ENCODE results near the gene CACNA1F. TPM values are rescaled to one million over a fixed set of nuclear protein-coding genes. Genes with fewer than 3 reads are reported as not detected.

Gene CACNA1F
- total and polyA plus RNA-seq, 9 of the 15 experiments (the other 6 are each of a cell fraction or from before 2014, with no cell fraction given) = under 0.01 to 0.41 (median 0.03) TPM; not detected in 3

- no peak for TF ChIP-seq NR4A1 (CRISPR knock-in tag; IDR thresholded peaks at IDR 0.05)
- 0 out of 2 replicates have a peak, but pooled peaks have one; percentile 25 for TF ChIP-seq NR4A1 (tag; IDR thresholded peaks at IDR 0.05)
- TF ChIP-seq BCL6 (CRISPR knock-in tag; IDR thresholded peaks at IDR 0.05) = no peak
- TF ChIP-seq ELF1 (tag; IDR thresholded peaks at IDR 0.05) = peak; percentile 63; the same call in 1 of the 2 replicates
- no peak; the same call in 1 of the 2 replicates for TF ChIP-seq ARID1B (IDR thresholded peaks at IDR 0.05)
- TF ChIP-seq ZNF175 (CRISPR knock-in tag; IDR thresholded peaks at IDR 0.05; ENCODE audit: low read depth) = 0 out of 2 replicates have a peak, but pooled peaks have one; percentile 32
These were observed 77.0 kb downstream of the CACNA1F start (continued) for GRCh38 chrX:49155900-49156837.

- Histone ChIP-seq H3K79me2 (ENCODE audit: control insufficient read depth, insufficient read depth, low read length) (peaks cover 14% of the 10 kb centered on the region), H3K4me3 (peak overlapping the region; percentile 44), H3K9ac (ENCODE audit: insufficient read depth in 1 of 2, low read depth in 2 of 2, low read length in 2 of 2) (peak overlapping the region; percentile 78 to 88; a peak in 3 of 4 replicates), H3K9me3 (replicated peaks; ENCODE audit: control insufficient read depth, insufficient read depth, low read depth, low read length) (no peaks in the 10 kb centered on the region; the same call in 1 of the 2 replicates), H3K9me1 (ENCODE audit: control insufficient read depth, insufficient read depth, low read length) (no peaks in the 10 kb centered on the region), H3K4me1 (replicated peaks in 1 of 2; ENCODE audit: control insufficient read depth in 2 of 2, insufficient read depth in 2 of 2, low read length in 2 of 2) (peaks cover 0 to 21% of the 10 kb centered on the region in 2 experiments; a peak in 4 of 5 replicates), H4K20me1 (replicated peaks; ENCODE audit: control insufficient read depth, insufficient read depth, low read length) (no peaks in the 10 kb centered on the region), H3K4me2 (ENCODE audit: insufficient read depth, low read length) (peak overlapping the region; percentile 89), H3K27me3 (ENCODE audit: control insufficient read depth in 2 of 2, insufficient read depth in 2 of 2, low read length in 2 of 2) (no peaks in the 10 kb centered on the region), H3K27ac (ENCODE audit: extremely low read depth, low read depth, low read length) (peak overlapping the region; percentile 91), H3K36me3 (ENCODE audit: control insufficient read depth, insufficient read depth, low read length) (no peaks in the 10 kb centered on the region), H2AFZ (ENCODE audit: low read depth, low read length) (peak overlapping the region; percentile 86)
- ChIA-PET CTCF (ENCODE audit: low intra/inter-chr PET ratio) (no interaction called here), POLR2A (interaction anchor here (0.6 to 1.5 kb wide), 6 partner anchors 11 to 214 kb away, joined by 3 to 5 read pairs (median 4); partner anchors contain the start of gene PLP2)
- DNase-seq (ENCODE audit: extremely low read depth in 1 of 4, low spot score in 3 of 4) = peak; percentile 62 to 92 (median 71)
- intact Hi-C loops (cut with micrococcal nuclease) = no loop called here
- in situ Hi-C loops (cut with MboI) = no loop called here
- 1% methylated on average over 17 of the region's 18 CpGs for WGBS (ENCODE audit: insufficient coverage, low coverage, missing lambda C conversion rate)
- FAIRE-seq = peak; percentile 88
- BruUV-seq (replicated peaks) = TSS peak; percentile 84
- ATAC-seq = peak; percentile 72
- no peak for TF ChIP-seq REST (IDR thresholded peaks at IDR 0.05; ENCODE audit: borderline replicate concordance)
- no peak for TF ChIP-seq REST (CRISPR knock-in tag; IDR thresholded peaks at IDR 0.05; ENCODE audit: low read depth)
- no peak for TF ChIP-seq ZC3H8 (IDR thresholded peaks at IDR 0.05)
- no peak for TF ChIP-seq NFXL1 (CRISPR knock-in tag; IDR thresholded peaks at IDR 0.05)
- TF ChIP-seq SMC3 (conservative IDR thresholded peaks at IDR 0.05; ENCODE audit: insufficient read depth, low read depth, low read length) = no peak
- no peak for TF ChIP-seq CTBP1 (IDR thresholded peaks at IDR 0.05; ENCODE audit: borderline replicate concordance)
These were observed 77.8 kb downstream of the CACNA1F start for GRCh38 chrX:49155243-49155899.
